ENCODE results near the gene CLSTN2. TPM values are rescaled to one million over a fixed set of nuclear protein-coding genes. Genes with fewer than 3 reads are reported as not detected.

The CLSTN2 gene
- total and polyA plus RNA-seq, 2 of the 13 experiments (the other 11 are each of a cell fraction or from before 2014, with no cell fraction given) = not detected

DNA sequence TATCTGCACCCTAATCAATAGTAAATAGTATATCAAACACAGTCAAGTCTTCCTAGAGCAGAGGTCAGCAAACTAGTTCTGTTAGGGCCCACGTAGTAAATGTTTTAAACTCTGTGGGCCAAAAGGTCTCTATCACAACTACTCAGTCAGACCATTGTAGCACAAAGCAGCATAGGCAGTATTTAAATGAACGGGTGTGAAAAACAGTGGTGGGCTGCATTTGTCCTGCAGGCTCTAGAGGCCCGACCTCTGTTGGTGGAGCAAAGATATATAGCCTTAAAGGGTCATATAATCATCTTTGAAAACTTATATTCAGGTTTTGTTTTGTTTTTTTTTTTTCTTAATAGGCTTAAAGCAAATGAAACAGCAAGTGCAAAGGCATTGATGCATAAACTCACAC, 416.5 kb downstream of the CLSTN2 start (continued):
- TF ChIP-seq, protein P1, sequence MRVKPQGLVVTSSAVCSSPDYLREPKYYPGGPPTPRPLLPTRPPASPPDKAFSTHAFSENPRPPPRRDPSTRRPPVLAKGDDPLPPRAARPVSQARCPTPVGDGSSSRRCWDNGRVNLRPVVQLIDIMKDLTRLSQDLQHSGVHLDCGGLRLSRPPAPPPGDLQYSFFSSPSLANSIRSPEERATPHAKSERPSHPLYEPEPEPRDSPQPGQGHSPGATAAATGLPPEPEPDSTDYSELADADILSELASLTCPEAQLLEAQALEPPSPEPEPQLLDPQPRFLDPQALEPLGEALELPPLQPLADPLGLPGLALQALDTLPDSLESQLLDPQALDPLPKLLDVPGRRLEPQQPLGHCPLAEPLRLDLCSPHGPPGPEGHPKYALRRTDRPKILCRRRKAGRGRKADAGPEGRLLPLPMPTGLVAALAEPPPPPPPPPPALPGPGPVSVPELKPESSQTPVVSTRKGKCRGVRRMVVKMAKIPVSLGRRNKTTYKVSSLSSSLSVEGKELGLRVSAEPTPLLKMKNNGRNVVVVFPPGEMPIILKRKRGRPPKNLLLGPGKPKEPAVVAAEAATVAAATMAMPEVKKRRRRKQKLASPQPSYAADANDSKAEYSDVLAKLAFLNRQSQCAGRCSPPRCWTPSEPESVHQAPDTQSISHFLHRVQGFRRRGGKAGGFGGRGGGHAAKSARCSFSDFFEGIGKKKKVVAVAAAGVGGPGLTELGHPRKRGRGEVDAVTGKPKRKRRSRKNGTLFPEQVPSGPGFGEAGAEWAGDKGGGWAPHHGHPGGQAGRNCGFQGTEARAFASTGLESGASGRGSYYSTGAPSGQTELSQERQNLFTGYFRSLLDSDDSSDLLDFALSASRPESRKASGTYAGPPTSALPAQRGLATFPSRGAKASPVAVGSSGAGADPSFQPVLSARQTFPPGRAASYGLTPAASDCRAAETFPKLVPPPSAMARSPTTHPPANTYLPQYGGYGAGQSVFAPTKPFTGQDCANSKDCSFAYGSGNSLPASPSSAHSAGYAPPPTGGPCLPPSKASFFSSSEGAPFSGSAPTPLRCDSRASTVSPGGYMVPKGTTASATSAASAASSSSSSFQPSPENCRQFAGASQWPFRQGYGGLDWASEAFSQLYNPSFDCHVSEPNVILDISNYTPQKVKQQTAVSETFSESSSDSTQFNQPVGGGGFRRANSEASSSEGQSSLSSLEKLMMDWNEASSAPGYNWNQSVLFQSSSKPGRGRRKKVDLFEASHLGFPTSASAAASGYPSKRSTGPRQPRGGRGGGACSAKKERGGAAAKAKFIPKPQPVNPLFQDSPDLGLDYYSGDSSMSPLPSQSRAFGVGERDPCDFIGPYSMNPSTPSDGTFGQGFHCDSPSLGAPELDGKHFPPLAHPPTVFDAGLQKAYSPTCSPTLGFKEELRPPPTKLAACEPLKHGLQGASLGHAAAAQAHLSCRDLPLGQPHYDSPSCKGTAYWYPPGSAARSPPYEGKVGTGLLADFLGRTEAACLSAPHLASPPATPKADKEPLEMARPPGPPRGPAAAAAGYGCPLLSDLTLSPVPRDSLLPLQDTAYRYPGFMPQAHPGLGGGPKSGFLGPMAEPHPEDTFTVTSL (CRISPR knock-in tag; IDR thresholded peaks at IDR 0.05; ENCODE audit: borderline replicate concordance) = no peak
- no peak for TF ChIP-seq HES4 (CRISPR knock-in tag; IDR thresholded peaks at IDR 0.05; ENCODE audit: borderline replicate concordance)

DNA sequence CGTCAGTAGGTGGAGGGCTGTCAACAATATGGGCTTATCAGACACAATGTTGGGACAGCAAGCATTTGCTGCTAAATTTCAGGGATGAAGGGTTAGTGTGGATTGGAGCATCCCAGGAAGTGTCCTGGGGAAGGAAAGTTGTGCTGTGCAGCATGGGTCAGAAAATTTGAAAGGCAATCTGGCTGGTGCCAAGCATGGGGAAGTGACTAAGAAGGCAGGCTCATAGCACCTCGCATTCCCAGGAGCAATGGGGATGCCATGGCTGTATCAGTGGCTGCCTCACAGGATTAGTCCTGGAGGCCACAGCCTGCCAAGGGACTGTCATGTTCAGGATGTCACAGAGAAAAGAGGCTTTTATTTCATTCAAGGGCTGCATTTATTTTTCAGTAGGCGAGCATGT, 420.5 kb downstream of the CLSTN2 start:
- no TSS peak for BruUV-seq (replicated peaks)
- no peaks in the 10 kb centered on the region for H3K79me2 ChIP-seq (ENCODE audit: insufficient read depth, low read length)
- no peak overlapping the region for H3K4me3 ChIP-seq (replicated peaks in 1 of 3; ENCODE audit: insufficient read depth in 1 of 3, low read depth in 2 of 3, low read length in 3 of 3)
- intact Hi-C loops (cut with micrococcal nuclease; ENCODE audit: unreplicated experiment) (no loop called here), in situ Hi-C loops (cut with HindIII; ENCODE audit: extremely low pct_ligation_motif_present, low pct_unique_long_range_greater_than_20kb) (no loop called here)
- no peaks in the 10 kb centered on the region for H3K36me3 ChIP-seq (replicated peaks in 1 of 2; ENCODE audit: control insufficient read depth in 1 of 2, insufficient read depth in 2 of 2, low read length in 2 of 2)
- WGBS (ENCODE audit: low lambda C conversion rate) = 10% methylated on average over 2 of the region's 3 CpGs
- H3K4me2 ChIP-seq (ENCODE audit: low read depth, low read length) = no peak overlapping the region
- H3K27me3 ChIP-seq (ENCODE audit: control insufficient read depth in 1 of 2, insufficient read depth in 2 of 2, low read length in 2 of 2) = no peaks in the 10 kb centered on the region
- FAIRE-seq = no peak
- ATAC-seq = no peak
- H4K20me1 ChIP-seq (ENCODE audit: insufficient read depth, low read length) = no peaks in the 10 kb centered on the region
- no peak overlapping the region for H3K9ac ChIP-seq (ENCODE audit: insufficient read depth, low read depth, low read length)
- no peaks in the 10 kb centered on the region for H3K4me1 ChIP-seq (ENCODE audit: insufficient read depth, low read length)
- no peak overlapping the region for H2AFZ ChIP-seq (ENCODE audit: low read length)
- no peak for DNase-seq (ENCODE audit: low spot score)
- H3K9me3 ChIP-seq (ENCODE audit: low read length) = no peaks in the 10 kb centered on the region
- CTCF ChIA-PET (ENCODE audit: low intra/inter-chr PET ratio, low total read pairs) = no interaction called here
- POLR2A ChIA-PET = no interaction called here
- no peak overlapping the region for H3K27ac ChIP-seq (ENCODE audit: extremely low read length, insufficient read depth, low read length)
- TF ChIP-seq FOXM1 (CRISPR knock-in tag; IDR thresholded peaks at IDR 0.05) = no peak
- no peak for TF ChIP-seq ZNF841 (CRISPR knock-in tag; IDR thresholded peaks at IDR 0.05; ENCODE audit: borderline replicate concordance)
- no peak for TF ChIP-seq ZNF24 (IDR thresholded peaks at IDR 0.05)
- TF ChIP-seq ZNF256 (CRISPR knock-in tag; conservative IDR thresholded peaks at IDR 0.05) = no peak
- TF ChIP-seq ZMYM4 (CRISPR knock-in tag; IDR thresholded peaks at IDR 0.05) = no peak
- TF ChIP-seq, protein P2, sequence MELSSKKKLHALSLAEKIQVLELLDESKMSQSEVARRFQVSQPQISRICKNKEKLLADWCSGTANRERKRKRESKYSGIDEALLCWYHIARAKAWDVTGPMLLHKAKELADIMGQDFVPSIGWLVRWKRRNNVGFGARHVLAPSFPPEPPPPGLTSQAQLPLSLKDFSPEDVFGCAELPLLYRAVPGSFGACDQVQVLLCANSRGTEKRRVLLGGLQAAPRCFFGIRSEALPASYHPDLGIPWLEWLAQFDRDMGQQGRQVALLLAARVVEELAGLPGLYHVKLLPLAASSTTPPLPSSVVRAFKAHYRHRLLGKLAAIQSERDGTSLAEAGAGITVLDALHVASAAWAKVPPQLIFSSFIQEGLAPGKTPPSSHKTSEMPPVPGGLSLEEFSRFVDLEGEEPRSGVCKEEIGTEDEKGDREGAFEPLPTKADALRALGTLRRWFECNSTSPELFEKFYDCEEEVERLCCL (CRISPR knock-in tag; IDR thresholded peaks at IDR 0.05; ENCODE audit: borderline replicate concordance) = no peak
- TF ChIP-seq FOXK2 (IDR thresholded peaks at IDR 0.05) = no peak
- TF ChIP-seq, protein P3, sequence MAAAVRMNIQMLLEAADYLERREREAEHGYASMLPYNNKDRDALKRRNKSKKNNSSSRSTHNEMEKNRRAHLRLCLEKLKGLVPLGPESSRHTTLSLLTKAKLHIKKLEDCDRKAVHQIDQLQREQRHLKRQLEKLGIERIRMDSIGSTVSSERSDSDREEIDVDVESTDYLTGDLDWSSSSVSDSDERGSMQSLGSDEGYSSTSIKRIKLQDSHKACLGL (CRISPR knock-in tag; IDR thresholded peaks at IDR 0.05) = no peak
- no peak for TF ChIP-seq CEBPB (IDR thresholded peaks at IDR 0.05; ENCODE audit: borderline replicate concordance, low read depth, low read length)
- no peak for TF ChIP-seq GZF1 (CRISPR knock-in tag; IDR thresholded peaks at IDR 0.05)
- no peak for TF ChIP-seq KDM2A (CRISPR knock-in tag; IDR thresholded peaks at IDR 0.05; ENCODE audit: borderline replicate concordance, low read depth)
- TF ChIP-seq ZMYM3 (CRISPR knock-in tag; IDR thresholded peaks at IDR 0.05) = no peak
- TF ChIP-seq, protein P4, sequence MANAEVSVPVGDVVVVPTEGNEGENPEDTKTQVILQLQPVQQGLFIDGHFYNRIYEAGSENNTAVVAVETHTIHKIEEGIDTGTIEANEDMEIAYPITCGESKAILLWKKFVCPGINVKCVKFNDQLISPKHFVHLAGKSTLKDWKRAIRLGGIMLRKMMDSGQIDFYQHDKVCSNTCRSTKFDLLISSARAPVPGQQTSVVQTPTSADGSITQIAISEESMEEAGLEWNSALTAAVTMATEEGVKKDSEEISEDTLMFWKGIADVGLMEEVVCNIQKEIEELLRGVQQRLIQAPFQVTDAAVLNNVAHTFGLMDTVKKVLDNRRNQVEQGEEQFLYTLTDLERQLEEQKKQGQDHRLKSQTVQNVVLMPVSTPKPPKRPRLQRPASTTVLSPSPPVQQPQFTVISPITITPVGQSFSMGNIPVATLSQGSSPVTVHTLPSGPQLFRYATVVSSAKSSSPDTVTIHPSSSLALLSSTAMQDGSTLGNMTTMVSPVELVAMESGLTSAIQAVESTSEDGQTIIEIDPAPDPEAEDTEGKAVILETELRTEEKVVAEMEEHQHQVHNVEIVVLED (CRISPR knock-in tag; IDR thresholded peaks at IDR 0.05; ENCODE audit: borderline replicate concordance) = no peak
